NCI-H345 (cell line): ENCODE measurements around the gene TNS3.

Source experiments
- DNase-seq: peaks from one replicate; lab custom pipeline; 2025; lab: John Stamatoyannopoulos, UW

Gene TNS3

DNA sequence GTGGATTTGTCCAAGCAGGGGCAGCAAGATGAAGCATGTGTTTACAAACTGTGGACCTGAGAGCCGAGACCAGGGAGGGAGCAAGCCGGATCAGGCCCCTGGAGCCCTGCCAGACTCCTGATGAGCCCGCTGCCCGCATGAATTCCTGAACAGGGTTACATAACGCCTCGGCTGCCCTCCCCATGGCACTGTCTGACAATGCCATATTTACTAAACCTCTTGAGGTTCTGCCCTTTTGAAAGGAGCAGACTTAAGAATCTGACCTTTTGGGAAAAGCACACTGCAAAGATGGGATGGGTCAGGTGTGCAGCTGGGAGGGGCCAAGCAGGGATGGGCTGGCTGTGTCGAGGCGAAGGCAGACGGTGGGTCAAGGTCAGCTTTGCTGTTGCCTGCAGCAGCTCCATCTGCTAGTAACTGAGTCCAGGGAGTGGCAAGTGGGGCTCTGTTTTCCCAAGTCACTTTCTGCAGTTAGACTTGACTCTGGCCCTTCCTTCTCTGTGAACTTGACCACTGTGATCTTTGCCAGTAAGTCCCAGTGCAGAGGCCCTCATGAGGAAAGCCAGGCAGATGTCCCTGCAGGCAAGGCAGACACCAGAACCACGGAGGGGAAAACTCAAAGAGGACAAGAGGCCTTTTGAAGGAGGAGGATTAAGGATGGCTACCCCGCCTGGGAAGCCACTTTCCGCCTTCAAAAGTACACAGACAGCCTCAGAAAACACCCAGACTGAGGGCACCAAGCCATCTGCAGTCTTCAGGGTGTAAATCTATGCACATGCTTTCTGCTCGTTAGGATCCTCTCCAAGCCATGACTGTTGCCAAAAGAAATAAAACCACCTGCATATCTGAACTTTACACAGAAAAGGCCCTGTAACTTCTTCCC is 175.8 kb downstream of the TNS3 start:
- DNase-seq: no peak

DNA sequence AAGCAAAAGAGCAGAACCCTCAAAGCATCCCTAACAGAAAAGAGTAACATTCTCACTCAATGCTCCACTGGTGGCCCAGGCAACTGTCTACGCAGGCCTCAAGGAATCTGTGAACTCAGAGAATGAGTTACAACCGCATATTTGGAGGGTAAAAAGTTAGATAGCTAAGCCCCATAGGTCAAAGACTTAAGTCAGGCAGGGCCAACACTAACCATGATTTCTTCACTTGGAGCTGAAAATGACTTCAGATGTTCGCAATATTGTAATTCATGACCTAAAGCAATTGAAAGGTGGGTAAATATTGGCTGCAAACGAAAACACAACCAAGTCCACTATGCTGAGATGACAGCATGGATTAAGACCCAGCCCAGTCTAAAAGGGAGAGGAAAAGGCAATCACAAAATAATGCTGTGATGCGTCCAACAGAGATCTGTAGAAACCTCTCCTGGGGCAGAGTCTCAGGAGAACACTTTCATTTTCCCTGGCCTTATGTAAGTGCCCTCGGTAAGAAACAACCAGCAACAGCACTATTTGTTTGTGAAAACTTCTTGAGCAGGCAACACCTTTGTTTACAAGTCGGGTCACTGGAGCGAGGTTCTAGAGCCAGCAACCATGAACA is 176.5 kb downstream of the TNS3 start:
- no peak for DNase-seq

DNA sequence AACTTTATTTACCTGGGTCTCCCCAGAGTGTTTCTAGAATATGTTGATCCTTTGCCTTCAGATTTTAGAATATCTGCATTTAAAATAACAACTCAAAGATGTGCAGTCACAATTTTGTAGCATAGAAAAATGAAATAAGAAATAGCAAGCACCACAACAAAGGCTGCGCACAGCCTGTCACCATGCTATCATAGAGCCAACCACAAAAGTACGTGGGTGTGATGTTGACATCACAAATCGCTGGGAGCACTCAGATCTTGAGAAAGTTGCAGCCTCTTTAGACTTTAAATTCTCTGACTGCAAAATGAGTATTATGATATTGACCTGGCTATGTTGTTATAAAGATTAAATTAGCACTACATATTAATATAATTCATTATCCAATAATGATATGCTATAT is 177.9 kb downstream of the TNS3 start:
- DNase-seq: no peak

DNA sequence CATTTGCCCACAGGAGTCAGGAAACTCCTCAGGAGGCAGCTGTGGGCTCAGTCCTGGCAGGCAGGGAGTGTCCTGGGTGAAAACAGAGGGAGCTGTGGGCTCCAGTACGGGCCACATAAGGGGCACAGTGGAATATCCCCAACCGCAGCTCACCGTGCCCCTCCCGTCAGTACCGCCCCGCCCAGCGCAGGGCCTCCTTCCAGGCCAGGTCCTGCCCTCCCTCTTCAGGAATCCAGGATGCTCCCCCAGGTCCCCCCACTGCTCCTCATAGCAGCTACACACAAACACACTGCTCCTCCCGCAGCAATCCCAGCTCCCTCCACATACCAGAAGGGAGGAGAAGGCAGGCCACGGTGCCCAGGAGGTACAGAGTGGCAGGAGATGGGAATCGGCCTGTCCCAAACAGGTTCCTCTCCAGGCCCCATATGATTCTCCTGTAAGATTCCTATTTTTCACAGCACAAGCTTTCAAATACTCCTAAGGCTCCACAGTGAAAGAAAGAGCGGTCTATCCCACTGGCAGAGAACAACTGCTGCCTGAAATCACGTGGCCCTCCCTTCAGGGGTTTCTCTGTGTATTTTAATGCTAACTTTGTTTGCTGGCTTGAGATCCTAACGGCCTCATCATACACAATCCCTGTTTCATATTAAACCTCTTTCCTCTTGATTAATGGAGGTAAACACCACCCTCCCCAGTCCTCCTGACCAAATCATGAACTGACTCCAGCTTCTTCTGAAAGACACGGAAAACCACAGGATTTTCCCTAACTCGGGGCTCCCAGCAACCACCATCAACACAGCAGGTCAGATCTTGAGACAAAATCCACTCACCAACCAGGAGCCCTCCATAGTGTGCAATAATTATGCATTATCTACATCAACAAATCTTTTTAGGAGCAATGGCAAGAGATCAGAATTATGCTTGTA is 178.7 kb downstream of the TNS3 start:
- DNase-seq: no peak

DNA sequence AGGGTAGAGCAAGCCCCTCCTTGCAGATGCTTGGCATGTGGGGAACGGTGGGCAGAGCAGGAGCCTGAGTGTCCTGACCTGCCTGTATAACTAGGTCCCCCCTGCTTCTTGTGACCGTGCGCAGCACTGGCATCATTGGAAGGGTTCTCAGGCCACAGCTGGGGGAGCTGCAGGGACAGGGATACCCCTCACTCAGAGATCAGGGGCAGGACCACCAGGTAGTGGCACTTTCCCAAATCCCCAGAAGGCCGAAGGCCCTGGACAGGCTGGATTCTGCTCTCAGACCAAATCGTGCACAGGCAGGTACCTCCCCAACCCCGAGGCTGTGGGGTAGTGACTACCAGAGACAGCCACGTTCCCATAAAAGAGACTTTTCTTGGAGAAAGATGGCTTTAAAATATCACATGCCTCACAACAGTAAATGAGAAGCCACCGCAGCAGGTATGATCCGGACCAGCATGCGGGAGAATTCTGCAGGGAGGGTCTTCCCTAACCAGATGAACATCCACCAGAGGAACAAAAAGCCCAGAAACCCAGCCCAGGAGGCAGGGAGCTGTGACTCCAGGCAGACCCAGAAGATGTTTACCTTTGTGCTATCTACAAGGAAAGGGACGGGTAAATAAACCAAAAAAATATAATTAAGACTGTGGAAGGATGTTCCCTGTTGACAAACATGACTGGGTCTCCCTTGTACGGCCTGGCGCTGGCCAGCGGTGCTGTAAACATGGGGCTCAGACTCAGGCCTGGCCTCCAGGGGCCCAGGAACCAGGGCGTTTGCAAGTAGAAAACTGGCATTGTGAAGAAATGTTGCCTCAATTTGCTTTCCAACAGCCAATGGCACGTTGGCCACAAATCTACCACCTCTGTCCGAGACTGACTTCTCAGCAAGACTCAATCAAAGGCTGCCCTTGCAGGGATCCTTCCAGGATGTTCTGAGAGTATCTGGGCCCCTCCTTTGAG is 180.0 kb downstream of the TNS3 start:
- no peak for DNase-seq

DNA sequence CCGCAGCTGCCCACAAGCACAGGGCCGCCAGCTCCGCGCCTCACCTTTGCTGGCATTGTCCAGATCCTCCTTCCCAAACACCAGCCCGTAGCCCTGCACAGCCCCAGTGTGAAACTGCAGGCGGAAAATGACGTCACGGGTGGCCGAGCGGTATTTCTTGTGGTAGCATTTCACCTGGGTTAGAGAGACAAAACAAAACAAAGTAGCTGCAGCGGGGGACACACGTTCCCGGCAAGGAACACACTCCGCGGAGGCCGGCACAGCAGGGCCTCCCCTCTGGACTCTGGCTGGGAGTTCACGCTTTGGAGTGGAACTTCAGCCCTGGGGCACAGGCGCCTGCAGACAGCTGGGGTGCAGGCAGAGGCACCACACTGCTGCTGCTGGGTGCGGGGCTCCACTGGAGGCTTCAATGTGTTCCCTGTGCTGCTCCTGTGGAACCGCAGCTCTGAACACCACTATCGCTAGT is 181.1 kb downstream of the TNS3 start:
- DNase-seq: no peak

DNA sequence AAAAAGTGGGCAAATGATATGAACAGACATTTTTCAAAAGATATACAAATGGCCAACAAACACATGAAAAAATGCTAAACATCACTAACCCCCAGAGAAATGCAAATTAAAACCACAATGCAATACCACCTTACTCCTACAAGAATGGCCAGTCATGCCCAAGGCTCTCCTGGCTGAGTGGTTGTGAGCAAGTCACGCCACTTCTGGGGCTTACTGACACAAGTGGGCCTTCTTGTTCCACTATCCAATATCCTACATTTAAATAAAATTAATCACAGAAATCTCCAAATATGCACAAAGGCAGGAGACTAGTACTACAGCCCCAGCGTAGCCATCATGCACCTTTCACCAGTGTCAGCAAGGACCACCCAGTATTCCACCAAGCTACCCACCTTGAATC is 181.9 kb downstream of the TNS3 start:
- no peak for DNase-seq

DNA sequence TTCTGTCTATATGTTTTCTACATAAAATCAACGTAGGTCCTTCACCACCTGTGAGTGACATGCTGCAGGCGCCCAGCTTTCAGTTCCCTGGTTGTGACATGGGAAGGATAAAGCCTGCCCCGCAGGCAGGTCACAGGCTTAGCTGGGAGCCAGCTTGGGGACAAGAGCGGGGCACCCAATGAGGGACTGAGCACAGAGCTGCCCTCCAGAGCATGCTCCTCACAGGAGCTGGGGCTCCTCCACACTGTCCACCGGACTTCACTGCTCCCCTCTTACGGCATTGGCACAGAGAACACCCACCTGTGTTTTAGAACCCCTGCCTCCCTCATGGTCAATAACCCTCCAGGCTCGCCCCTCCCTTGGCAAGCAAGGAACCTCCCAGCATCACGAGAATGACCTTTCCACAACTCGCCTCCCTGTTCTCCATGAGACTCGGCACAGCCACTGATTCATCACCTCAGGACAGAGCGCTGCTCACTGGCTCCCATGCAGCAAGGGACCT is 187.1 kb downstream of the TNS3 start:
- no peak for DNase-seq

DNA sequence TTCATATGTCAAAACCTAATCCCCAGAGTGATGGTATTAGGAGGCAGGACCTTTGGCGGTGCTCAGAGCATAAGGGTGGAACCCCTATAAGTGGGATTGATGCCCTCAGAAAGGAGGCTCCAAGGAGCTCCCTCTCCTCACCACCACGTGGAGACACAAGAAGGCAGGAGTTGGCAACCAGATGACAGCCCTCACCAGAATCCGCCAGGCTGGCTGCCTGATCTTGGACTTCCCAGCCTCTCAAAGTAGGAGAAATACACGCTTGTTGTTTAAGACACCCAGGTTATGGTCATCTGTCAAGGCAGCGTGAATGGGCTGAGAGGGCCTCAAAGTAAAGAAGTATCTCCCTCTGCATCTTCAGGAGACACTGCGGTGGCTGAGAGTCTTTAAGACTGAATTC is 187.7 kb downstream of the TNS3 start:
- no peak for DNase-seq

DNA sequence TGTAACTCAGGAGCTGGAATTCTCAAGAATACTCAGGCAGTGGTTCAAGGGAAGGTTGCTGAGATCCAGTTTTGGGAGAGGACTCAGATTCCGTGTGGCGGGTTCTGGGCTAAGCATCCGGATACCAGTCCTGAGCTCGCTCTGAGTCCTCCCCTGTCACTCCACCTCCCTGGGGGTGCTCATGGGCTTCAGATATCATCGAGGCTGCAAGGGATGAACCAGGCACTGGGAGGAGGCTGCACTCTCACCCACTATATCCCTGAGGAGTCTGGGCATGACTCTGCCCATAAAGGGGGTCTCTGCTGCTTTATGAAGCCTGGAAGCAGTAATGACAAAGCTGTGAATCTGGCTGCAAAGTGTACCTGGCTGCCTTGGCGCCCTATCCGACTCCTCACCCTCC is 188.5 kb downstream of the TNS3 start:
- DNase-seq: no peak

DNA sequence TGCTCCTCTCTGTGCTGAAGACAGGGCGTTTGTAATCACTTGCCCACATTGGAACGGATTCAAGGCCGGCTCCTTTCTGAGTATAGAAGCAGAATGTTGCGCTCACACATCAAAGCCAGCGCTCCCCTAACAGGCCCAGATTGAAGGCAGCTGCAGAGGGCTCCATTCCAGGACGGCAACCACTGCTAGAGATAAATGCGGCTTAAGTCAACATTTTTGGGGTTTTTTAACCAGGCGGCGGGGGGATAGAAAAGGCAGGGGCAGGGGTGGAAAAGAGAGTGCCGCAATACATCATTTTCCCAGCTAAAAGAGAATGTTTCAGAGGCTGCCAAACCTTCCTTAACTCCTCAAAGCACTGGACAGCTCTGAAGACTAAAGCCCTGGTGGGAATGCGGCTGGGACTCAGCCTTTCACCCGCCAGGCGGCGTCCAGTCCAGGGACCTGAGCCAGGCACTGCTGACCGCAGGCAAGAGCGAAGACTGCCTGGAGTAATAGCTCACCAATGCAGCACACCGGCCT is 189.6 kb downstream of the TNS3 start:
- DNase-seq: no peak

DNA sequence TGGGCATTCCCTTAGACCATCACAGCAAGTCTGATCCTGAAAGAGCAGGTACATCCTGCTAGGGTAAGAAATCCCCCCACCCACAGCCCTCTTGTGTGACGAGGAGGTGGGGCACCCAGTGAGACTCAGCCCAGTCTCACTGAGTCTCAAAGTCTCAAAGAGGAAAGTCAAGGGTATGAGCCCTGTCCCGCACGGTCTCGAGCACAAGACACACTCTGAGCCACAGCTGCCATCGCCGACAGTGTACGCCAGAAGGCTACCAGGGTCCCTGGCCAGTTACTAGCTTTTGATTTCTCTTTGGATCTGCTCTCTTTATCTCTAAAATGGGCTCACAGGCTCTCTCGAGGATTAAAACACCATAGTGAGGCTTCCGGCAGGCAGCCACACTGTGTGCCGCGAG is 190.2 kb downstream of the TNS3 start:
- no peak for DNase-seq

DNA sequence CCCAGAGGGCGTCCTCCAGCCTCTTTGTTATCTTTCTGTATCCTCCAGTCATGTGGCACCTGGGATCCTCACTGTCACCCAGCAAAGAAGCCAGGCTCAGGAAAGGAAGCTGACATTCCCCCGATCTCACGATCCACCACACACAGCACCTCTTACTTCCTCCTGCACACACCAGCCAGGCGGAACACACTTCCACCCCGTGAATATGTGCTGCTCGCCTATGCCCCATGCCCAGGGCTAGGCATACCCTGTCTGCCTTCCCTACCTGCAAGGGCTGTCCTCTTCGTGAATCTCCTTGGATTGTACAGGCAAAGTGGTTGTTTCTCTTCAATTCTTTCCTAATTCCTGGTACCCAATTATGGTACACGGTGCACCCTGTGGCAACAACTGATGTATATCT is 191.0 kb downstream of the TNS3 start:
- no peak for DNase-seq

DNA sequence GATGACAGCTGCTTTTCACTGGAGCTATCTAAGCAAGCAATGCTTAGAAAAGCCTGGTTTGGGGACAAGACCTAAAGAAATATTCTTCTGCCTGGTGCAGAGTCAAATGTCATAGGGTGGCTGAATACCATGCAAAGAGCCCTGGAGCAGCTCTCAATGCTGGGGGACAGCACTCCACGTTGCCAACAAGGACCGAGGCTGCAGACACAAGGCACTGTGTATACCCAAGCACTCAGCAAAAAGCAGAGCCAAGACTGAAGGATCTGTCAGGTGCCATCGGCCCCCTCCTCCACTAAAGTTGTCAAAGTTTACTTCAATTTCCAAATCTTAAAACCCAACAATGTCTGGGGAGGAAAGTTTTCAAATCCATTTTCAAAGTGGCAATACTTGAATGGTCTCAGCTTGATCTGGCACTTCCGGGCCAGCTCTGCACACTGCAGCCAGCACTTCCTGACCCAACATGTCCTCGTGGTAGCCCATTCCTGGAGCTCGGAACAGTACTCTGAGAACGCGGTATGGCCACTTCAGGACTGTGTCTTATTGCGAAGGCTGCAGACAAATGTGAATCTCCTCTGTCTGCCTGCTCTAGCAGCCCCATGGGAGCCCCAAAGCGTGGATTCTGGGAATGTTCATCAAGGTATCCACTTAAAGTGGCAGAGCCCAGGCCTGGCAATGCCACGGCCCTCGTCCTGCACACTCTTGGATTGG is 191.8 kb downstream of the TNS3 start:
- no peak for DNase-seq

DNA sequence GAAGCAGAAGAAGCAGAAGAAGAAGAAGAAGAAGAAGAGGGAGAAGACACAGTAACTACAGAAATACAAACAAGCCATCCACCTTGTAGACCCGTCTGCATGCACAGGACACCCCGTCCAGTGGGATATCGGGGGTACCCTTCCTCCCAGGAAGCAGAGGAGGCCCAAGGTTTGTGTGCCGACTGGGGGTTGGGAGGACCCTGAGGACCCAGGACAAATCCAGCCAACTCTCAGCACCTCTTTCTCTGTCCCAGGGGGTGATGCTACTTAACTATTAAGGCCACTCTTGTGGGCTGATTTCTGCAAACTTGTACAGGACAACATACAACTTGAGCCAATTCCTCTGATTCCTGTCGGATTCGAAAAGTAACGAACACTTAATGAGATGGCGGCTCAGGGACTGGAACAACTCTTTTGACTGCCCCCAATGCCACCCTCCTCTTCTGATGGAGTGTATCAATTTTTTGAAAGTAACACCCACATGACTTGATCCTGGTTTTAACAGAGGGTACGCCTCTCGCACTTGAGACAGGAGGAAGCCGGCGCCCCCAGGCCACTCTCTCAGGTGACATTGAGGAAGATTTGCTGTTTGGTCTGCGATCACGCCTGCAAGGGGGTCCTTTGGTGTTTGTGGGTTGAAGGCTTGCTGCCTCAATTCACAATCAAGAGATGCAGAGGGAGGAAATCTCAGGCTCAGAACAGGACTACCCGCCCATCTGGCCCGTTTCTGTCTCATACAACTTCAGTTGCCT is 192.6 kb downstream of the TNS3 start:
- DNase-seq: no peak

DNA sequence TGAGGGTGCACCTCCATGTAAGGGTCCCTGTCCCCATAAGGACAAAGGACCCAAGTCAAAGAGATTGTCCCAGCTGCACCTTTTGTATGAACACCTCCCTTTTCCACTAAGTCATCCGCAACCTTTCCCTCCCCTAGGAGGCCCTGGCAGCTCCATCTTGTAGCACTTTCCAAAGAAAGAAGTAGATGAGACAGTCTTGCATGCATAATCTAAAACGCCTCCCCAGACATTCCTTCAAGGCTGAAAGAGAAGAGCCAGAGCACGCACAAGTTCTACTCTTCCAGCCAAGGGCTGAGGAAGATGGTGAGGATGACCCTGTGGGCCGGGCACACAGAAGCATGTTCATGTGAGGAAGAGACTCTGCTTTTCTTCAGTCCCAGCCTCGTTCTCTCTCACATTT is 194.4 kb downstream of the TNS3 start:
- DNase-seq: no peak

DNA sequence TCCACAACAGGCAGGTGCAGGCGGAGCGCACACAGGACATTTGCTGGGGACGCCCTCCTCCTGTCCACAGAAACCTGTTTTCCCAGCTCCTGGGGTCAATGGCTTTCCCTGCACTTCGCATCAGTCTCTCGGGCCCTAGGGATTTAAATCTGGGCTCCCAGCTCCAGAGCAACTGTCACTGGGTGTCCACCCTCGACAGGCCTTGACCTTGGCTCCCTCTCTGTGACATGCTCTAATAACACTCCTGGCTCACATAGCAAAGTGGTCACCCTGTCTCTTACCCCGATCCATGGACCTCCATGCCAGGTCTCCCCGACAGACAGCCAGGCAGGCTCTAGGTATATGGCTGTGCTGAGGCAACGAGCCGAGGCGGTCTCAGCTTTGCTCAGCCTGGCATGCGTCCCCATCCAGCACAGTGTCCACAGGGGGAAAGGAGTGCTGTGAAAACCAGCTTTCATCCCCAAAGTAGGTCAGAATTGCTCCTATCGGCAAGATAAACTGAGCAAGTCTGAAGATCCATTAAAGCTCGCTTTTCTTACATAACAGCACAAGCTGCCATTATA is 195.6 kb downstream of the TNS3 start:
- no peak for DNase-seq

DNA sequence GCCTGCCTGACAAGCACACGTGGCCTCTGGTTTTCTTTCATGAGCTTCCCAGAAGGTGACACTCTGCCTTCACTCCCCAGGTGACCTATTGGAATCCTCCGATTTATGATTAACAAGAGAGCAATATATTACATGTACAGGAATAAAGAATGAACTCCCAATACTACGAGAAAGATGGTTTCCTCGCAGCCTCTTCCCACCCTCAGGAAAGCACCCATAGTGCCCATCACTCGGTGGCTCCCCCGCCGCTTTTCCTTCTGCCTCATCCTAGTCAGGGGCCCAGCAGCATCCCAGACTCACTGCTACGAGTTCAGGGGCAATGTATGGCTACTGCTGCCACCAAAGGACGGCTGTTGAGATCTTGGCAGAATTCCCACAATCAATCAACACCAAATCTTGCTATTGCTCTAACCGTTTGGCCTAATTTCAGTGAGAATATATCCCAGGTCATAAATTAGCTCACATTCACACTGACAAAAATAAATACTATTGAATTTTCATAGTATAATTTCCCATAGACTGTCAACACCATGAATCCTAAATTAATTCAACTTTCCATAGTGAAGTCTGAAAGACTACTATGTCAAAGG is 196.3 kb downstream of the TNS3 start:
- no peak for DNase-seq
